ENCODE data around the gene KCTD16. TPM values are rescaled to one million over a fixed set of nuclear protein-coding genes. Genes with fewer than 3 reads are reported as not detected.

The KCTD16 gene
- polyA plus RNA-seq, 2 of the 4 experiments (the other 2 are of a cell fraction), result 0.10 to 0.32 TPM

- H3K4me2 ChIP-seq, result no peak overlapping the region
- no peaks in the 10 kb centered on the region for H3K9me3 ChIP-seq
- no peak overlapping the region for H3K4me3 ChIP-seq
- no peaks in the 10 kb centered on the region for H3K4me1 ChIP-seq
- ChIA-PET POLR2A (no interaction called here), CTCF (interaction anchor here (1.4 to 1.6 kb wide), 2 partner anchors 28 kb away, joined by 3 read pairs; no protein-coding TSS in a partner anchor)
- FAIRE-seq, result no peak
- DNase-seq (ENCODE audit: low read depth in 1 of 2, low spot score in 1 of 2), result no peak
- H3K27ac ChIP-seq, result no peak overlapping the region
- WGBS (ENCODE audit: missing lambda C conversion rate), result 17% methylated on average over 3 of the region's 3 CpGs
- no peak for ATAC-seq
- TF ChIP-seq RCOR1 (IDR thresholded peaks at IDR 0.05; ENCODE audit: low read depth, low read length), result no peak
- no peak for TF ChIP-seq RNF2 (IDR thresholded peaks at IDR 0.05; ENCODE audit: borderline replicate concordance, low read depth)
- no peak for TF ChIP-seq CBX2 (IDR thresholded peaks at IDR 0.05; ENCODE audit: borderline replicate concordance, low read depth)
- TF ChIP-seq REST (IDR thresholded peaks at IDR 0.05), result no peak
- TF ChIP-seq HEYL (CRISPR knock-in tag; IDR thresholded peaks at IDR 0.05), result no peak
- TF ChIP-seq FOSL2 (IDR thresholded peaks at IDR 0.05), result no peak
- no peak for TF ChIP-seq FOSL2 (CRISPR knock-in tag; IDR thresholded peaks at IDR 0.05)
- TF ChIP-seq RFX5 (IDR thresholded peaks at IDR 0.05), result no peak
- no peak for TF ChIP-seq GATA3 (IDR thresholded peaks at IDR 0.05; ENCODE audit: borderline replicate concordance)
- no peak for TF ChIP-seq ZNF302 (CRISPR knock-in tag; IDR thresholded peaks at IDR 0.05)
Observed at GRCh38 chr5:144304688-144305087, 134.0 kb downstream of the KCTD16 start.

- Histone ChIP-seq H3K4me2 (no peak overlapping the region), H3K4me1 (no peaks in the 10 kb centered on the region), H3K9me3 (no peaks in the 10 kb centered on the region), H3K27ac (no peak overlapping the region), H3K4me3 (no peak overlapping the region)
- 36% methylated on average over 4 of the region's 4 CpGs for WGBS (ENCODE audit: missing lambda C conversion rate)
- no peak for FAIRE-seq
- TF ChIP-seq REST (IDR thresholded peaks at IDR 0.05) (no peak), HEYL (CRISPR knock-in tag; IDR thresholded peaks at IDR 0.05) (no peak), FOSB (CRISPR knock-in tag; IDR thresholded peaks at IDR 0.05) (no peak)
- no peak for ATAC-seq
- no peak for DNase-seq (ENCODE audit: low read depth in 1 of 2, low spot score in 1 of 2)
- CTCF ChIA-PET, result interaction anchor here (1.3 kb wide), 1 partner anchor 104 kb away, joined by 3 read pairs; no protein-coding TSS in a partner anchor
- POLR2A ChIA-PET, result no interaction called here
Observed at GRCh38 chr5:144307736-144308135, 137.1 kb downstream of the KCTD16 start.

- ChIA-PET POLR2A (no interaction called here), CTCF (interaction anchor here (1.3 kb wide), 1 partner anchor 104 kb away, joined by 3 read pairs; no protein-coding TSS in a partner anchor)
- H3K4me1 ChIP-seq, result no peaks in the 10 kb centered on the region
- 67% methylated on average over 5 of the region's 5 CpGs for WGBS (ENCODE audit: missing lambda C conversion rate)
- H3K4me2 ChIP-seq, result no peak overlapping the region
- no peak for ATAC-seq
- FAIRE-seq, result no peak
- H3K9me3 ChIP-seq, result no peaks in the 10 kb centered on the region
- no peak for DNase-seq (ENCODE audit: low read depth in 1 of 2, low spot score in 1 of 2)
- no peak overlapping the region for H3K4me3 ChIP-seq
- H3K27ac ChIP-seq, result no peak overlapping the region
- TF ChIP-seq HOXB13 (CRISPR knock-in tag; IDR thresholded peaks at IDR 0.05; ENCODE audit: low read depth) (no peak), KDM1A (IDR thresholded peaks at IDR 0.05; ENCODE audit: low read depth) (no peak), NPAS2 (CRISPR knock-in tag; IDR thresholded peaks at IDR 0.05; ENCODE audit: borderline replicate concordance) (no peak), RCOR1 (IDR thresholded peaks at IDR 0.05; ENCODE audit: low read depth, low read length) (no peak), MAZ (IDR thresholded peaks at IDR 0.05; ENCODE audit: borderline replicate concordance, low read depth, low read length) (no peak), POLR2A (IDR thresholded peaks at IDR 0.05; ENCODE audit: low read length) (no peak), FOXS1 (CRISPR knock-in tag; IDR thresholded peaks at IDR 0.05) (no peak), RNF2 (IDR thresholded peaks at IDR 0.05; ENCODE audit: borderline replicate concordance, low read depth) (no peak), EP300 (IDR thresholded peaks at IDR 0.05) (no peak), SREBF2 (IDR thresholded peaks at IDR 0.05) (no peak), PBX3 (IDR thresholded peaks at IDR 0.05) (no peak), CEBPB (IDR thresholded peaks at IDR 0.05) (no peak), BHLHE40 (IDR thresholded peaks at IDR 0.05; ENCODE audit: low read depth, low read length) (no peak), CBX2 (IDR thresholded peaks at IDR 0.05; ENCODE audit: borderline replicate concordance, low read depth) (no peak)
Observed at GRCh38 chr5:144308174-144308573, 137.5 kb downstream of the KCTD16 start.
